GM12875 (cell line): ENCODE measurements around the gene INSYN1.

Experiments
- H3K4me3 ChIP-seq: one replicate; pipeline ENCODE4 v1.5.1; 2011; ENCODE audit warnings: low read depth, low read length, control low read depth
- CTCF ChIP-seq: IDR thresholded peaks from 2 replicates; pipeline ENCODE4 v1.5.1; 2011; ENCODE audit warnings: low read depth, mild to moderate bottlenecking, control low read depth, inconsistent platforms, low read length, moderate library complexity, borderline replicate concordance; ENCODE audit not compliant: insufficient read depth

Gene INSYN1

GRCh38 chr15:73771385-73772045 is 18.4 kb upstream of the INSYN1 start:
- H3K4me3 ChIP-seq, result no peak overlapping the region
- no peak for TF ChIP-seq CTCF

- TF ChIP-seq CTCF, result no peak
Observed at GRCh38 chr15:73770050-73770449, 16.9 kb upstream of the INSYN1 start.

GRCh38 chr15:73767806-73768501 is 14.8 kb upstream of the INSYN1 start:
- no peak overlapping the region for H3K4me3 ChIP-seq
- TF ChIP-seq CTCF, result no peak

More at GRCh38 chr15:73770050-73770449, 16.9 kb upstream of the INSYN1 start:
- H3K4me3 ChIP-seq, result no peak overlapping the region

GRCh38 chr15:73766598-73766997 is 13.4 kb upstream of the INSYN1 start:
- no peak for TF ChIP-seq CTCF
- no peak overlapping the region for H3K4me3 ChIP-seq

- TF ChIP-seq CTCF, result no peak
- H3K4me3 ChIP-seq, result no peak overlapping the region
Observed at GRCh38 chr15:73765778-73766177, 12.6 kb upstream of the INSYN1 start.

GRCh38 chr15:73763931-73764330 is 10.8 kb upstream of the INSYN1 start:
- H3K4me3 ChIP-seq, result no peak overlapping the region
- TF ChIP-seq CTCF, result no peak
